Stimulated activated CD4-positive, alpha-beta T cell treated with anti-CD3 and anti-CD28 coated beads, TNF-alpha, amount 100 ng/mL, for 4 hours (primary cell): ENCODE data around the gene MRPL17.
A peak's percentile ranks its signal among the peaks of the same experiment; 100 is the strongest.
"Not testable (repeated sequence)": the region's sequence is repeated elsewhere in the genome, so short reads cannot be mapped to it uniquely, and the experiment has no call there.

Experiments used
- DNase-seq, 3 experiments: peaks; one replicate each; pipeline ENCODE4 v3.0.0-alpha.2; 2020; ENCODE audit warnings: low read depth in 3 of 3

Gene MRPL17

DNA sequence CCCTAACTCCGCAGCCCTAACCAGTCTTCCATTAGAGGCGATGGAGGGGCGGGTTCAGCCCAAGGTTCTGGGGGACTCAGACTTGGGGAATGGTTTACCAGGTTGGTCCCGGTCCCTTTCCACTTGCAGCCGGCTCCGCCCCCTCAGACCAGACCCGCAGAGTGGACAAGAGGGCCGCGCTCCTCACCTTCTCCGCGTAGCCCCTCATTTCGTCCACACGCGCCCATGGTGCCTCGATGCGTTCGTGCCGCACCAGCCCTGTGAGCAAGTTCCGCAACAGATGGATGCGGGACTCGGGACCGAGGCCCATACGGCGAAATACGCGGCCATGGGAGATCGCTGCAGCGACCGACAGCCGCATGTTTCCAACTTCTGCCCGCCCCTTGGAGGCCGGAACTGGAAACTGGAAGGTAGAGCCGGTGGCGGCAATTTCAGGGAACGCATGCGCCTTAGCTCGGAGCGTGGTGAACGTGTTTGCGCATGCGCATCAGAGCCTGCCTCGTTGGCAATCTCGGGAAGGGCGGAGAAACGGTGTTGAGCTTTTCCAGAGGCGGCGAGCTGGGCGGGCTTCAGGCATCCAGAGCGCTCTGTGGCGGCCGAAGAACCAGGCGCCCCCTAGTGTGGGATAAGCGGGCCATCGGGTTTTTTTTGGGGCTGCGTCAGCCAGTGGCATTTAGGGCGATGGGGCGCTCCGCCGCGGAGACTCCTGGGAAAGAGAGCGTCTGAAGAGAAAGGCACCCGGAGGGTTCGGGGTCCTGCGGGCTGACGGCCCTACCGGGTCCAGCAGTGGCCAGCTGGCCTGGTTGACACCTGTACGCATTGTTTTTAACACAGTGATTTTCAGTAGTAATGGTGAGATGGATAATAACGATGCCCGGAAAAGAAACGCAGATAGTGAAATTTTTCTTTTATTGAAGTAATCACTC lies at the start of gene MRPL17:
MRPL17 (minus strand) TSS at position 405 of the 926 bp plus-strand sequence; CDS start at position 361, 44 bp downstream.
- peak; percentile 95 to 99 (median 98) for DNase-seq

DNA sequence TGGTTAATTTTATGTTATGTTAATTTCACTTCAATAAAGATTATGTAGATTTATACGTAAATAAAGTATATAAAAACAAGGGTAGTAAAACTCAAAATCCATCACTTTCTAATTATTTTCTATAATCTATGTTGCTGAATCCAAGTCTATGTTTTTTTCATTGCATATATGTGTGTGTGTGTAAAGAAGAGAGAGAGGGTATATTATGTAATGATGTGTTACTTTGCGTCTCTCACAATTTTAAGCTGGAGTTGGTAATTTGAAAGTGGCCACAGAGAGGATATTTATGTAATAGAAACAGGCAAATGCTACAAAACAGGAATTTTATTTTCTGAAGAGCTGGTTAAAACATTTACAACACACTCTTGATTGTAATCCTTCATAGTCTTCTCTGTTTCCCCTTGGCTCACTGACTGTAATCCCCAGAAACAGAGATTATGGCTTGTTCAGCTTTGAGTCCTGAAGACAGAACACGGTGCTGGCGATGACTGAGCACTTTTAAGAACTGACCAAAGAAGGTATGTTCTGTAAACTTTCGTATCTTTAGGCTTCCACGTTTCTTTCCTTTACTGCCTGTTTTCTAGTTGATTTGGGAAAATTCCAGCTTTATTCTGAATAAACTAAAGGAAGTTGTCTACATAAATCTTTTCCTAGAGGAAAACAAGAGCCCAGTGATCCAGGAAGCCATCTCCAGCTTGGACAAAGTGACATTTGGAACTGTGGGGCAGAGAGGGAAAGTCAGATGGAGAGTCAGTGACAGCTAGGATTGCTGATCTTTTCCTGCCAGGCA lies 45.0 kb upstream of the MRPL17 start:
- DNase-seq, result no peak

DNA sequence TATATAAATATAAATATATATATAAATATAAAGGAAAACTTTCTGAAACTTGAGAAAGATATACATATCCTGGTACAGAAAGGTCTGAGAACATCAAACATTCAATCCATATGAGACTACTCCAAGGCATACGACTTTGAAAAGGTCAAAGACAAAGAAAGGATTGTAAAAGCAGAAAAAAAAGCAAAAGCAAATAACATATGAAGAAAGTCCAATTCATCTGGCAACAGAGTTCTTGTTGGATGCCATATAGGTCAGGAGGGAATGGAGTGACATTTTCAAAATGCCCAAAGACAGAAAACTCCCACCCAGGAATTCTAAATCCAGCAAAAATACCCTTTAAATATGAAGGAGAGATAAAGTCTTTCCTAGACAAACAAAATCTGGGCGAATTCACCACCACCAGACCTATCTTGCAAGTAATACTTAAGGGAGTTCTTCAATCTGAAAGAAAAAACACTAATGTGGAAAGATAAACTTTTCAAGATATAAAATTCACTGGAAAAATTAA lies 42.3 kb upstream of the MRPL17 start:
- no peak for DNase-seq

DNA sequence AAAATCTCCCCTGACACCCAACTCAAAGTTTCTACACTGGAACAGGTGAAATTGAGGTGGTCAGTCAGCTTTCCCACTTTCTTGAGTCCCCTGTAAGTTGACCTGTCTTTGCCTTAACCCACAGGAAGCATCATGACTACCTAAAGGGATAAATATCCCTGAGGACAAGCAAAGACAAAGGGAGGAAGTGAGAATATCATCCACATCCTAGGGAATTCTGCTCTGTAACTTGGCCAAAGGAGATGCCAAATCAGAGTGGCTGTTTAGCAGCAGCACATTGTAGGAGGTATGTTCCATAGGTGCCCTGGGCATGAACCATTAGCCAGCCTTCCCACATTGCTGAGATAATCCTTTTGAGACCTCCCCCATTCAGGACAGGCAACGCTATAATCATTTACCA lies 40.9 kb upstream of the MRPL17 start:
- DNase-seq, result no peak

DNA sequence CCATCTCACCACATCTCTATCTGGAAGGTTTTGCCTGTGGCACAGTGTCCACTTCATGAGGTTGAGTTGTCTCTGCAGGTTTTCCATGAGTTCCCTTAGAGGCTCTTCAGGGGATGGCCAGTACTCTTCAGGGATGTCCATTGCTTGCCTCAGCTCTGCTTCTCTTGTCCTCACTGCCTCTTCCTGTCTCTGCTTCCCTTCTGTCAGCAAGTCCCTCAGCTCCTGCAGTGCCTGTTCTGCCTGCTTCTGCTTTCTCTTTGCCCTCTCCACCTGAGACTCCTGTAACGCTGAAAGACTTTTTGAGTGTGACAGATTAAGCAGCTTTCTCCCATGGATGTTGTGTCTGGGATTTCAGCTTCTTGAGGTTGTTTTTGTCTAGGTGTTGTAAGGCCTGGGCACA lies 38.2 kb upstream of the MRPL17 start:
- no peak for DNase-seq

DNA sequence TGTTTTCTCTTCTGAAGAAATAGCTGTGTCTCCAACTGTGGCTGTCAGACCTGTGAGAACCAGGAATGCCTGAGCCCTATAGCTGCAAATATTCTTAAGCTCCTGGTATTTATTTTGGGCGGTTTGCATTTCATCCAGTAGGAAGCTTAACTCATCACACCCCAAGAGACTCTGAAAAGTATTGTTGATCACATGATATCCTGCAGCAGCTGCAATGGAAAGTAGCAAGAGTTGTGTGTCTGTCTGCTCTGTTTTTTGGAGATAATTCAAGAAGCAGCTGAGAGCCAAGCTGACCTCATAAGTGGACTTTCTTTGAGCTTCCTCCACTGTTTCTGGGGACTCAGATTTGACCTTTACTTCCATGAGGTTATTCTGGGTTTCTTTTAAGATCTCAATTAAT lies 36.4 kb upstream of the MRPL17 start:
- DNase-seq, result no peak

DNA sequence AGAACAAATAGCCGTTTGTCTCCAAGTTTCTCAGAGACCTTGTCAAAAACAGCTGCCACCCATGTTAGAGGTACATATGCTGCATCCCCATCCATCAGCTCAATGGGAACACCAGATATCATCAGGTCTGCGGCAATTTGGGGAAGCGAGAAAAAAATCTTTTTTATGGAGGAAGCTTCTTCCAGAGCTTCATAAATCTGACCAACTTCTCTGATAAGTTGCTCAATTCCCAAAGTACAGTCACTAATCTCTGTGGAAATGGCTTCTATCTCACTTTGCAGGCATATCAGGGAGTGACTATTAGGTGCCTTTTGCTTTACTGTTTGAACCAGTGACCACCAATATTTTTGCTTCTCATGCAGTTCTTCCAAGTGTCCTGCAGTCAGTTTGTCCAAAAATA lies 34.3 kb upstream of the MRPL17 start:
- no peak for DNase-seq

DNA sequence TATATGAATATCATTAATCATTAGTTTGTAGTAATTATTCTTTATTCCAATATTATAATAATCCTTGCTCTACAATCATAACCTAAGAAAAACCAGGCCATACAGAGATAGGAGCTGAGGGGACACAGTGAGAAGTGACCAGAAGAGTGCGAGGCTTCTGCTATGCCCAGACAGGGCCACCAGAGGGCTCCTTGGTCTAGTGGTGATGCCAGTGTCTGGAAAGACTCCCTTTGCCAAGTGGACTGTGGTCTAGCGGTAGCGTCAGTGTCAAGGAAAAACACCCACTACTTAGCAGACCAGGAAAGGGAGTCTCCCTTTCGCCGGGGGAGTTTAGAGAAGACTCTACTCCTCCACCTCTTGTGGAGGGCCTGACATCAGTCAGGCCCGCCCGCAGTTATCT lies 28.4 kb upstream of the MRPL17 start:
- DNase-seq, result peak in 1 of 3 experiments; percentile 29

DNA sequence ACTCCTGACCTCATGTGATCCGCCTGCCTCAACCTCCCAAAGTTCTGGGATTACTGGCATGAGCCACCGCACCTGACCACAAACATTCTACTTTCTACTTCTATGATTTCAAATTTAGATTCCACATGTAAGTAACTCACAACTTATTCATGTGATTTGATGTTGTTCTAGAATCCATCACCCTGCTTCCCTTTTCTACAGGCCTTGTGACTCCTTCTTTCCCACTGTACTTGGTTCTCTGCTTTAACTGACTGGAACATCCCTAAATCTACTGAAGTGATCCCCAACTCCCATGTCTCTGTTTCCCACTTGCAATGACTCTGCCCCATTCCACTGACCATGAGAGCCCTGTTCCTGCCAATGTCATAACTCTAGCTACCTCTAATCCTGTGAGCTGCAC lies 25.7 kb upstream of the MRPL17 start:
- no peak for DNase-seq

DNA sequence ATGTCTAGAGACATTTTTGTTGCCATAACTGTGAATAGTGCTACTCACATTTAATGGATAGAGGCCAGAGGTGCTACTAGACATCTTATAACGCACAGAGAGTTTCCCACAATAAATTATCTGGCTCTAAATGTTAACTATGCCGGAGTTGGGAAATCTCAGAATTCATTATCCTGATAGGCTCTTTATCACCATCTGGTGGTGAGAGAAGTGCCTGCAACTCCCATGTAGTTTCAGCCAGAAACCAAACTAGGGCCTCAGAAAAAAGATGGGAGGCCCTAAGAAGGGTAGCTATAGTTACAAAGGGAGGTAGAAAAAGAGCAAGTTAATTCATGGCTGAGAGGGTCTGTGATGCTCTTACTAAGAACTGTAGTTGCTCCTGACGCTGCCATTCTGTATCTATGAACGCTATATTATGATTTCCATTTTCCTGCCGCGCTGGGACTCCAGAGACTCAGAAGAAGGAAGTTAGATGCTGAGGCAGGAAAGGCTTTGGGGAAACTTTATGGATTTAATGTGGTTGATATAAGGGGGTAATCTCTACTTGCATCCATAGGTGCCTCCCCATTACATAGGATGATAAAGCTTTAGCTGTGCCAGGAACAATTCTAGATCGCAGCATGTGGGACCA lies 22.9 kb upstream of the MRPL17 start:
- peak in 1 of 3 experiments; percentile 20 for DNase-seq

DNA sequence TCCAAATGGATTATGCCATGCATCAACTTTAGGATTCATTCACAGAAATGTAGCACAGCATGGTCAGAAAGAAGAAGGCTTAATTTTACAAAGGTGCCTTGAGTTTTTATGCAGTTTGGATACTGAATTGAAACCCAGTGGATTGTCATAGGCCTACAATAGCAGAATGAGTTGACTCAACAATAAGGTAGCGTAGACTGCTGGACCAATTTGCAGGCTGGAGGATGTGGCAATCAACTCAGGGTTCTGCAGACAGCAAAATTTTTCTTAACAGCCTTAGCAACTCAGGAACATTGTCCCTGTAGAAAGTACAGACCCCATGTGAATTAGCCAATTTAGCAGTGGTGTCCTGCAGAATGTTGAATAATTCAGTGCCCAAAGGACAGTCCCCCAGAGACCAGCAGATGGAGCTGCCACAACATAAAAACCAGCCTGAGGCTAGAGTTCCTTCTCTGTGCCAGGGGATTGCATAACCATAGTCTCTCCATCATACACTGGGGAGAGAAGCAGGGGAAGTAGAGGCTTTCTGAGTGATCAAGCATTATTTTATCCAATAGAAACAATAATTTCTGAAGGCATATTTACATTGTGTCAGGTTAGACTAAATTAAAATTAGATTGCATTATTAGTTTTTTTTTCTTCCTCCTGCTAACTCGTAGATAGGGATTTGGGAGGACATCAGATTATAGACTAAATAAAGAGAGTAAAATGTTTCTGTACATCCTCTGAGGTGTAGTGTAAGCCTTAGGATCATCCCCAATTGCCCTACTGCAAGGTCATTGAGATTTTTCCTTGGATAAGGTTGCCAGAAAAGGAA lies 20.3 kb upstream of the MRPL17 start:
- no peak for DNase-seq

DNA sequence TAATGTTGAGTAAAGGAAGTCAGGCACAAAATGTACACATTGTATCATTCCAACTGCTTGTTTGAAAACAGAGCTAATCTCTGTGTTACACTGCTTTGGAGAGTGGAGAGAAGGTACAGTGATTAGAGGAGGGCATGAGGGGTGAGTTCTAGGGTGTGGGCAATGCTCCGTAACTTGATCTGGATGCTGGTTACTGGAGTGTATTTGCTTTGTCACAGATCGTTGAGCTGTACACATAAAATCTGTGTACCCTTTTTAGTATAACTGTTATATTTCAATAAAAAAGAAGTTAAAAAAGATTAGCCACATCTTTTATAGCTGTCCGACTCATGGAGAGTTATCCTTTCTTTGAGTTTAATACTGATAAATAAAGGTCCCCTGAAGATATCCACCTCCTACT lies 18.8 kb upstream of the MRPL17 start:
- not testable (repeated sequence) for DNase-seq

DNA sequence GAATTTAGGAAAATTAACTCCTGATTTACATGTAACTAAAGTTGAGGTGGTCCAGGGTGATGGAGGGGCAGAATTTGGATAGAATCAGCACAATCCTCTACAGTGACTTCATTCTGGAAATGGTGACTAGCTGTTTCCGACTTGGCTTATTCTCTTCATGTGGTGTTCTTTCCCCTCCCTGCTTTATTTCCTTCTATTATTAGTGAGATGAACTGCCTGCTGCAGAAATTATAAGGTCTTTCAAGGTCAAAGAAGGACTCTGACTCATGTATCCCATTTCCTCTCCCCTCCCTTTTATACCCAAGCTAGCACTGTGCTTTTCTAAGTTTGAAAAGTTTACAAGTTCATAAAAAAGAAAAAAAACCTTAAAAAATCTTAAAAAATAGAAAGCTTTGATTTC lies 12.2 kb upstream of the MRPL17 start:
- no peak for DNase-seq

DNA sequence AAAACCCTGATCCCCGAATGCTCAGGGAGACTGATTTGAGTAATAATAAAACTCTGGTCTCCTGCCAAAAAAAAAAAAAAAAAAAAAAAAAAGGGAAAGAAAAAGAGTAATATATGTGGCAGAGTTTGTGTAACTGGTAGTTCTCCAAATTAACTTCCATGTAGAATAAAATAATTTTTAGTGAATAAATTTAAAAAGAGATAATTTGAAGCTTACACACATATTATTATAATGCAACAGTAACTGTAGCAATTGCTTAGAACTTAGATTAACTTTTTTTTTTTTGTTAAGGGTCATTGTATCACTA lies 11.0 kb upstream of the MRPL17 start:
- no peak for DNase-seq

DNA sequence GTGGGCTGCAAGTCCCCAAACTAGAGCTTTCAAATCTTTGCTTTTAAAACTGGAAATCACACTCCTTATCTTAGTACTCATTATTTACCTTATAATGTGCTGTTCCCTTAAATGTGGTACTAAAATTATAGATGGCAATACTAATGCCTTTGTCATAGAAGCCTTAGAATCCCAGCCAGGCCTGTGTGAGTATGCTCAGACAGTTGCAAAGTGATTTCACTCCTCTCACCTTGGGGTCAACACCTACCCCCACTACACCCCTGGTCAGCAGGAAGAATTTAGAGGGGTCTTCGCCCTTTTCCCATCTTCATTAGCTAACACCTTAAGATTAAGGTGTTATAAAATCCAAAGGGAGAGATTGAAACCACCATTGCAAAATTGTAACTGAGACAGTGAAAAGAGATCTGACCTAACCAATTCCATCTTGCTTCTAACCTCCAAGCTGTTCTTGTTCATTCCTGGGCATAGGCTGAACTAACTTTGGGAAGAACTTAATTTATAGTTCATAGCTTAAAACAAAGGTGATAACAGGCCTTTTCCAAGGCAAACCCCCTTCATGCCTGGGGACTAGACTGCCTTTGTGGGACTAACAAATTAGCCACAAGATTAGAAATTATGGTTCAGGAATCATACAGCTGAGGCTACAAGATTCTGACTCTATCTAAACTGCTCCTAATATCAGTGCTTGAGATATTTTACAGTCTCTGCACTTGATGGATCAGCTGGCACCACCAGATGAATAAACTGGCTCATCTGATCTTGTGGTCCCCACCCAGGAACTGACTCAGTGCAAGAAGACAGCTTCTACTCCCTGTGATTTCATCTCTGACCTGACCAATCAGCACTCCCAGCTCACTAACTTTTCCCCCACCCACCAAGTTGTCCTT lies 10.4 kb upstream of the MRPL17 start:
- peak in 2 of 3 experiments; percentile 28 to 43 for DNase-seq

DNA sequence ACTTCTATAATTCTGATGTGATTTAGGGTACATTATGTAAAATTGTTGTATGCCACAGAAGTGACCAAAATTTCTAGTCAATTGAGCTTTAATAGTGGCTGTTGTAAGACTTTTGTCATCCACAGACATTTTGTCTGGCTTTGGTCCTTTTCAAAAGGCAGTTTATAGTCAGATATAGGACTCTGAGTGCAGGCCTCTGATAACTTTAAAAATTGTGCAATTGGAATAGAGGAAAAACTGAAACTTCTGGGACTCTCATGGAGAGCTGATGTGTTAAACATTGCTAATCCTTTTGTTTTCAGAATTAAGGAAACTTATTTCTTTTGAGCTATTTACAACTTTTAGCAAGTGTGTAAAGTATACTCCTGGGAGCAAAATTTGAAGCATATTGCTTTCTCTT lies 9.0 kb upstream of the MRPL17 start:
- no peak for DNase-seq

DNA sequence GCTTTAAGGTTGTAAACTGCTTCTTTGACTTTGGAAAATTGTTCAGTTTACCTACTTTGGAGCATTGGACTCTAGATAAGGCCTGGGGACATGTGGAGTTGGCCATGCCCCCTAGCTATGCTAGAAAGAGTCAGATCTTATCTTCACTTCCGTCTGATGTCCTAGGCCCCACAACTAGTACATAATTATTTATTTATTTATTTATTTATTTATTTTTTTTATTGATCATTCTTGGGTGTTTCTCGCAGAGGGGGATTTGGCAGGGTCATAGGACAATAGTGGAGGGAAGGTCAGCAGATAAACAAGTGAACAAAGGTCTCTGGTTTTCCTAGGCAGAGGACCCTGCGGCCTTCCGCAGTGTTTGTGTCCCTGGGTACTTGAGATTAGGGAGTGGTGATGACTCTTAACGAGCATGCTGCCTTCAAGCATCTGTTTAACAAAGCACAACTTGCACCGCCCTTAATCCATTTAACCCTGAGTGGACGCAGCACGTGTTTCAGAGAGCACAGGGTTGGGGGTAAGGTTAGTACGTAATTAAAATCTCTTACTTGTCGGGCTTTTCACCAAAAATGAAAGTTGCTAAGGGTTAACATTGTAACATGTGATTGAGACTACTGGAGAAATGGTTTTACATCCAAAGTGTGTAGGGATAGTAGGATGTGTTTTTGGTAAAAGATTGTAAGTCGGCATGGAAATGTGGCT lies 7.4 kb upstream of the MRPL17 start:
- not testable (repeated sequence) for DNase-seq

DNA sequence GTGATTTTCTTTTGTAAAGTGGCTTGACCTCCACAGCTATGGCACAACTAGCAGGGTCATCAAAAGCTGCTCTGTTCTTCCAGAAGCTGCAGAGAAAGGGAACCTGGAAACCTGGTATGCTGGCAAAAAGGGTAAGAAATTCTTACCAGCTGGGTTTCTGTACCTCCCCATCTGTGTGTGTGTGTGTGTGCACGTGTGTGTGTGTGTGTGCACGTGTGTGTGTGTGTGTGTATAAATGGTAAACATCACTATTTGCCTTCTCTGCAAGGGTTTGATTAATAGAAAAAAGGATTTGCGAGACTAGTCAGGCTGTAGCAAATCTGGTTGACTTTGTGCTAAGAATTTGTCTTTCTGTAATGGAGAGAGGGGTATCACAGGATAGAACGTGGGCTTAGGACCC lies 4.7 kb upstream of the MRPL17 start:
- no peak for DNase-seq

DNA sequence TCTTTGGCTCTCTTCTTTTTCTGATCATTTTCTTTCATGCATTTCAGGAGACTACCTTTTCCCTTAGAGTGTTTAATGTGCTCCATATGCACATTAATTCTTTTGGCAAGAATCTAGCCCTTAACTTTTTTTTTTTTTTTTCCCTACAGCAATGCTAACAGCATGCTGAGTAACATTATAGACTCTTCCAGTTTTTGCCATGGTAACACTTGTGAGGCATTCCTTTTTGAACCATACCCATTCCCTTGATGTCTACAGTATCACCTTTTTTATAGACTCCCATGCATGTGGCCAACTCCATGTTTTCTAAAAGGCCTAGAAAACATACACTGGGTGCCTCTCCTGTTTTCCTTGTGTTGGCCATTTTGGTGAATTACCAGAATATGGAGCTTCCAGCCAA lies 2.9 kb upstream of the MRPL17 start:
- no peak for DNase-seq

DNA sequence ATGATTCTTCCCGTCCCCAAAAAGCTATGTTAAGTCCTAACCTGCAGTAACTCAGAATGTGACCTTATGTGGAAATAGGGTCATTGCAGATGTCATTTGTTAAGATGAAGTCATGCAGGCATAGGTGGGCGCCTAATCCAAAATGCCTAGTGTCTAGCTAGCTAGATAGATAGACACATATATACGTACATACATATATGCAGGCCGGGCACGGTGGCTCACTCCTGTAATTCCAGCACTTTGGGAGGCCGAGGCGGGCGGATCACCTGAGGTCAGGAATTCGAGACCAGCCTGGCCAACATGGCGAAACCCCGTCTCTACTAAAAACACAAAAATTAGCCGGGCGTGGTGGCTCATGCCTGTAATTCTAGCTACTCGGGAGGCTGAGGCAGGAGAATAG lies 928 bp upstream of the MRPL17 start:
- DNase-seq, result not testable (repeated sequence)
